ENCODE results near the gene AP2B1. TPM values are rescaled to one million over a fixed set of nuclear protein-coding genes. Genes with fewer than 3 reads are reported as not detected.

AP2B1 gene
- total RNA-seq, 1 experiment from 2014 or later = 198 TPM

DNA sequence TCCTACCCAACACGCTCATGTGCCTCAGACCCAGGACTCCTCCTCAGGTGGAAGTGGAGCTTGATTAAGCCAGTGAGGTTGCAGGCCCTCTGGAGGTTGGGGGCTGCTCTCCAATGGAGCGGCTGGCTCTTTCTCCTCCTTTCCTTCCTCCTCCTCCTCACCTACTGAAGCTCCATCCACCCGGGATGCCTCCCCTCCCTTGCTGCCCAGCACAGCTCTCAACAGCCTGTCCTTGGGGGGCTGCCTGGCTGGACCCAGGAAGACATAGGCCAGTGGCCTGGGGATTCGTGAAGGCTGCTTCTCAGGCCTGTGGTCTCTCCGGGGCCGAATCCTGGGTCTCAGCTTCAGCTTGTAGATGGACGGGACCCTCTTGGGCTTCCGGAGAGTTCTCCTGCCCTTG is 157.7 kb downstream of the AP2B1 start:
- no peak overlapping the region for H3K9ac ChIP-seq (ENCODE audit: low read length)
- no peaks in the 10 kb centered on the region for H4K20me1 ChIP-seq (ENCODE audit: insufficient read depth)
- DNase-seq (ENCODE audit: low read depth, low spot score) (no peak), ATAC-seq (no peak)
- H3K4me1 ChIP-seq (ENCODE audit: control insufficient read depth in 1 of 2, insufficient read depth in 2 of 2, low read length in 2 of 2) = no peaks in the 10 kb centered on the region
- no peaks in the 10 kb centered on the region for H3K79me2 ChIP-seq (ENCODE audit: insufficient read depth, low read length)
- peaks cover 4% of the 10 kb centered on the region; the same call in 1 of the 2 replicates for H3K27me3 ChIP-seq (ENCODE audit: insufficient read depth, low read length)
- POLR2A ChIA-PET = no interaction called here
- H3K4me3 ChIP-seq (replicated peaks in 1 of 2; ENCODE audit: low read depth in 1 of 2, low read length in 2 of 2) = no peak overlapping the region
- H3K9me3 ChIP-seq (ENCODE audit: control insufficient read depth in 1 of 2, insufficient read depth in 1 of 2, low read depth in 1 of 2, low read length in 2 of 2) = no peaks in the 10 kb centered on the region
- RAD21 ChIA-PET (ENCODE audit: low non-redundant PET in 1 of 2, low total read pairs in 2 of 2, uncharacterized antibody in 2 of 2, unreplicated experiment in 2 of 2) = no interaction called here
- H3K27ac ChIP-seq (ENCODE audit: low read depth, low read length) = no peak overlapping the region
- H3K4me2 ChIP-seq (ENCODE audit: low read length) = no peak overlapping the region
- H2AFZ ChIP-seq (ENCODE audit: low read depth, low read length, poor library complexity, severe bottlenecking) = no peak overlapping the region
- TF ChIP-seq CEBPB (IDR thresholded peaks at IDR 0.05; ENCODE audit: low read depth) (no peak), REST (IDR thresholded peaks at IDR 0.05; ENCODE audit: low read depth) (no peak), SP1 (IDR thresholded peaks at IDR 0.05; ENCODE audit: low read depth) (no peak), EGR1 (IDR thresholded peaks at IDR 0.05; ENCODE audit: low read depth) (no peak), YY1 (IDR thresholded peaks at IDR 0.05; ENCODE audit: extremely low read depth, insufficient replicate concordance, low read depth, low read length) (no peak), ELF1 (IDR thresholded peaks at IDR 0.05; ENCODE audit: borderline replicate concordance, low read depth) (no peak), RAD21 (IDR thresholded peaks at IDR 0.05; ENCODE audit: low read depth) (no peak), EZH2 (IDR thresholded peaks at IDR 0.05) (no peak), ZNF274 (IDR thresholded peaks at IDR 0.05; ENCODE audit: low read depth, low read length) (no peak), SRF (IDR thresholded peaks at IDR 0.05; ENCODE audit: low read depth) (no peak), CBX3 (IDR thresholded peaks at IDR 0.05; ENCODE audit: low read depth) (no peak), POLR2A (IDR thresholded peaks at IDR 0.05; ENCODE audit: borderline replicate concordance, extremely low read depth, insufficient read depth, insufficient read length) (no peak), MAX (IDR thresholded peaks at IDR 0.05) (no peak), EZH2phosphoT487 (IDR thresholded peaks at IDR 0.05; ENCODE audit: borderline replicate concordance) (no peak), ZBTB33 (IDR thresholded peaks at IDR 0.05; ENCODE audit: extremely low read depth, insufficient replicate concordance, low read length) (no peak), FOSL1 (IDR thresholded peaks at IDR 0.05; ENCODE audit: low read depth) (no peak), JUND (IDR thresholded peaks at IDR 0.05) (no peak)
- BruUV-seq (replicated peaks) = no TSS peak
- CTCF ChIA-PET = no interaction called here
- intact Hi-C loops (cut with micrococcal nuclease) = loop anchor here (5.0 to 10.0 kb wide), 5 partner anchors 433 to 1320 kb away; no protein-coding TSS in a partner anchor
- H3K9me2 ChIP-seq (ENCODE audit: insufficient read depth) = no peaks in the 10 kb centered on the region
- H3K36me3 ChIP-seq (ENCODE audit: control insufficient read depth in 1 of 2, insufficient read depth in 2 of 2, low read length in 2 of 2) = no peaks in the 10 kb centered on the region
